Fibroblast of villous mesenchyme (primary cell): ENCODE measurements around the gene GADD45GIP1. TPM values are rescaled to one million over a fixed set of nuclear protein-coding genes. Genes with fewer than 3 reads are reported as not detected.
A peak's percentile ranks its signal among the peaks of the same experiment; 100 is the strongest.

Experiments used
- DNase-seq: peaks from one replicate; pipeline ENCODE4 v3.0.0-alpha.2; 2010; ENCODE audit warnings: low read depth
- H3K4me3 ChIP-seq: 2 replicates; pipeline ENCODE4 v1.5.1; 2011; ENCODE audit warnings: low read depth, mild to moderate bottlenecking, low read length
- total RNA-seq: library from RNA; depleted of rRNA; stranded (reverse); fragments of >200 nt; gene quantifications from 2 replicates; pipeline ENCODE4 v1.2.3, GENCODE V29; 2012
- TF ChIP-seq, protein P1 (sequence below): IDR thresholded peaks from 2 replicates; pipeline ENCODE4 v1.5.1; 2012; ENCODE audit warnings: low read depth, mild to moderate bottlenecking, low read length; ENCODE audit not compliant: insufficient read depth

The GADD45GIP1 gene
- total RNA-seq, 1 donor = 18.6 TPM

DNA sequence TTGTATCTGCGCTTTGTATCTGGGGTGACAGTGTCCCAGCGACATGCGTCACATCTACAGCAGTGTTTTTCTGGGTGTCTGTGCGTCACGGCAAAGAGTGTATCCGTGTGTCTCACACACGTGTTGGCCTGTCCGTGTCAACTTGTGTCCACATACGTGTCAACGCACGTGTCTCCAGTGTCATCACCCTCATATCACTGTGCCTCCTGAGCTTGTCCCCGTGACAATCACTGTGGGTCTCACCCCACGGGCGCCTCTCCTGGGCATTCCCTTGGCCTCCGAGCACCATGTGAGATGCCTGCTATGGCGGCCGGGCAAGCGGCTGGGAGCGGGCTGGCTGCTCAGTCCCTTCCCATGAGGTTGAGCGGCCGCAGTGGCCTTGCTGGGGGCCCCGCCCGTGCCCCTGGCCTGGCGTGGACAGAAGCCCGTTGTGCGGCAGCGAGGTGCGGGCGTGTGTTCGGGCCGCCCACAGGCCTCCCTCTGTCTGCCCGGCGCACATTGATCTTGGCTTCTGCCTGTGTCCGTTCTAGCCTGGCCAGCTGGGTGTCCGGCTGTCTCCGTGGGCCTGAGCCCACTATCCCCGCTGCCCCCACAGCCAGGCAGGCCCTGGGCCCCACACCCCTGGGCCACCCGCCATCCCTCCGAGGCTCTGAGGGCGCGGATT lies 44.6 kb upstream of the GADD45GIP1 start:
- H3K4me3 ChIP-seq = no peak overlapping the region
- TF ChIP-seq, protein P1, sequence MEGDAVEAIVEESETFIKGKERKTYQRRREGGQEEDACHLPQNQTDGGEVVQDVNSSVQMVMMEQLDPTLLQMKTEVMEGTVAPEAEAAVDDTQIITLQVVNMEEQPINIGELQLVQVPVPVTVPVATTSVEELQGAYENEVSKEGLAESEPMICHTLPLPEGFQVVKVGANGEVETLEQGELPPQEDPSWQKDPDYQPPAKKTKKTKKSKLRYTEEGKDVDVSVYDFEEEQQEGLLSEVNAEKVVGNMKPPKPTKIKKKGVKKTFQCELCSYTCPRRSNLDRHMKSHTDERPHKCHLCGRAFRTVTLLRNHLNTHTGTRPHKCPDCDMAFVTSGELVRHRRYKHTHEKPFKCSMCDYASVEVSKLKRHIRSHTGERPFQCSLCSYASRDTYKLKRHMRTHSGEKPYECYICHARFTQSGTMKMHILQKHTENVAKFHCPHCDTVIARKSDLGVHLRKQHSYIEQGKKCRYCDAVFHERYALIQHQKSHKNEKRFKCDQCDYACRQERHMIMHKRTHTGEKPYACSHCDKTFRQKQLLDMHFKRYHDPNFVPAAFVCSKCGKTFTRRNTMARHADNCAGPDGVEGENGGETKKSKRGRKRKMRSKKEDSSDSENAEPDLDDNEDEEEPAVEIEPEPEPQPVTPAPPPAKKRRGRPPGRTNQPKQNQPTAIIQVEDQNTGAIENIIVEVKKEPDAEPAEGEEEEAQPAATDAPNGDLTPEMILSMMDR = no peak
- DNase-seq = no peak

DNA sequence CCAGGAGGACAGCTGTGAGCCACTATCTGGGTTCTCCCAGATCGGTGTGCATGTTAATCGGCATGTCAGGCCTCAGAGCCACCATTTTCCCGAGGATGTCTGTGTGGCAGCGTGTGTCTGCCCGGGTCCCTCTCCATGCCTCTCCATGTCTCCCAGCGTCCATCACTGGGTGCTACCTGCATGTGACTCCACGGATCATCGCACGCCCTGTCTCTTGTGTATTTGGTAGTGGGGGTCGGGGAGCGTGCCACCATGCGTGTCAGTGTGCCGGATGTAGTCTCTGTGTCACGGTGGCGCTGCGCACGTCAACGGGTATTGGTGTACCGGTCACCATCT lies 44.1 kb upstream of the GADD45GIP1 start:
- DNase-seq = no peak
- TF ChIP-seq, protein P1 = no peak
- H3K4me3 ChIP-seq = no peak overlapping the region

DNA sequence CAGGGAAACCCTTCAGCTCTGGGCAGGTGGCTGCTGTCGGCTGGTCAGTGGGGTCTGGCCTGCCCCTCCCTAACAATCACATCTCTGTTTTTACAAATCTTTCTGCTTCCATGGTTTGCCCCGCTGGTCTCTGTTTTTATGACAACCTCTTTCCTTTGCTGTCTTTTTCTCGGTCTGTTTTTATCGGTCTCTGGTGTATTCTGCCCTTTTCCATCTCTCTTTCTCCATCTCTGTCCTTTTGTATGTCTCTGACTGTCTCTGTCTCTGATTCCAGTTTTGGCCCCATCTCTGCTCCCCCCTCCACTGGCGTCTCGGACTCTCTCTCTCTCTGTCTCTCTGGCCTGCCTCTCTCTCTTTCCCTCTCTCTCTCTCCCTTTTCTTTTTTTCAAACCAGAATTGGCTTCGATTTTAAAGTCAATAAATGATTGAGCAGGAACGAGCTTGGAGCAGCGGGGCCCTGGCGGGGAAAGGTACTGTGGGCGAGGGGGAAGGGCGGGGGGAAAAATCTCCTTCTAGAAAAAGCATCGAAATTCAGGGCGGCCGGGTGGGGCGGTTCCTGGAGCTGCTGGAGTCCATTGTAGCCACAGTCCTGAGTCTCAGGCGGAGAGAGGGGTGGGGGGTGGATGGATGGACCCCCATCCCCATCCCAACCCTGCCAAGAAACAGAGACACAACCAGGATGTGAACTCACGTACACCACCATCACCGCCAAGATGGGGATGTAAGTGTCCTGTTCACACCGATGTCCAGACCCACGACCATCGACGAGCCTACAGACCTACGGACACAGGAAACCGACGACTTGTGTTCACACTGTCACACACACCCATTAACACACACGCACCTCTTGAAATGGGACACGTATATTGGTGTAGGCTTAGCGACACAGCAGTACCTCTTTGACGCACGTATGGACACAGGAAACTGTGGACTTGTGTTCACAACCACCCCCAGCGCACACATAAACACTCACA lies 41.2 kb upstream of the GADD45GIP1 start:
- H3K4me3 ChIP-seq = no peak overlapping the region
- DNase-seq = no peak
- TF ChIP-seq, protein P1 = no peak

DNA sequence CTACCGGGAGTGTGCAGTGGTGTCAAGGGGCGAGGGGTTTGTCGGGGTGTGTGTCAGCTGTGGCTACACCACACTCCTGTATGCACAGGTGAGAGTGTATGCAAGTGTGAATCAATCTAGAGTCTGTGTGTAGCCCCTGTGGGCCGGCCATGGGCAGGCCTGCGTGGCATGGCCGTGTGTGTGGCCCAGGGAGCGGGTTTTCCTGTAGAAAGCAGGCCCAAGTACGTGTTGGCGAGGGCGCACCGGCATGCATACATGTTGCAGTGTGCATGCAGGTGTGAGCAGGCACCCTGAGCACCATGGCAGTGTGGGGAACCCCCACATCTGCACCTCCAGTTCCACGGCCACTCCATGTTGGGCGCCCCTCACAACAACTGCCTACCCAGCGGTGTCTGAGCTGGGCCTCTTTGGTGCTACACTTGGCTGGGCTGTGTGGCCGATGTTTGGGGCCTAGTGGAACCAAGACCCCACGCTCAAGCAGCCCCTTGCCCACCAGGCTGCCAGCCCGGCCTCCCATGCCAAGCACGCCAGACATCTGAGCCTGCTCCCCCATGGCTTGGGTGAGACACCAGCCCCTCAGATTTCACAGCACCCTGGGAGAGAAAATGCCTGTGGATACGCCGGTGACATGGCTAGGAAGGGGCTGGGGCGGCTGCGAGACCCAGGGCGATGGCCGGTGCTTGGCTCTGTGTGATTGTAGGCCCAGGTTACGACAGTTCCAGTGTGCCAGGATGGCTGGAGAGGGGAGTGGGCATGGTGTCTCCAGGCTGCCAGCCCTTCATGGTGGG lies 40.4 kb upstream of the GADD45GIP1 start:
- H3K4me3 ChIP-seq = peak overlapping the region; percentile 76
- no peak for DNase-seq
- TF ChIP-seq, protein P1 = no peak

DNA sequence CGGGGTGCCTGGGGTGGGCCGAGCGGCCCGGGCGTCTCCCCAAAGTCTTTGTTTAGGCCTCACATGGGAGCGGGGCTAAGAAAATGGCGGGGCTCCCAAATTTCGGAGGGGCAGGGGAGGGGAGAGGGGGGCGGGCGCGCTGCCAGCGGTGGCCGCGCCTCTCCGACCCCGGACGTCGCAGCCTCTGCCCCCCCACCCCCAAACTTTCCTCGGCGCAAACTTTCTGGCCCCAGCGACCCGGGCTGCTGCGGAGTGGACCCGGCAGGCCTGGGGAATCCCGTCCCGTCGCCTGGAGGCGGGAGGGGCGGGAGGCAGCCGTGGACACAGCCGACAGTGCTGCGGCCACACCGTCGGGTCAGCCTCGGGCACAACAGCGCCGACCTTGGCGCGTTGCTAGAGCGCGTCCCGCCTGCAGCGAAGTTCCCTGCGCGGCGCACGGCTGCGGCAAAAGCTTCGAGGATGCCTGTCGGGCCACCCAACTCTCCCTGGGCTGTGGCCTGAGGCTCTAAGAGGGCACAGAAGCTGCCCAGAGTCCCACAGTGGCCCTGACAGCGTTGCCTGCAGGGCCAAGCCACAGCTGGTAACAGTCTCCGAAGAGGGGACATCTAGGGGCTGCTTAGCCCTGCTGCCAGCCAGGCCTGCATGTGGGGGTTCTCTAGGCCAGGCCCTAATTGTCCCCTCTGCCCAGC lies 39.5 kb upstream of the GADD45GIP1 start:
- no peak for DNase-seq
- H3K4me3 ChIP-seq = peak overlapping the region; percentile 76
- TF ChIP-seq, protein P1 = peak; percentile 6
